Common myeloid progenitor, CD34-positive (primary cell): ENCODE data around the gene GNG13.

Source experiments
- CTCF ChIA-PET: fragments of 350-600 bp; sonication (Branson Sonifier 250); formaldehyde crosslinking; loops from one replicate; lab custom pipeline; 2021; ENCODE audit warnings: antibody characterized with exemption; lab: Charles Lee
- POLR2A ChIA-PET: fragments of 350-600 bp; sonication (Branson Sonifier 250); formaldehyde crosslinking; loops from one replicate; lab custom pipeline; 2021; ENCODE audit warnings: antibody characterized with exemption; lab: Charles Lee
- DNase-seq, 3 donors: peaks; one replicate each; pipeline versions ENCODE4 v3.0.0 to v3.0.0-alpha.2; 2013
- H3K27ac ChIP-seq, 2 experiments: 1 replicate in 1 of 2; 2 replicates in 1 of 2; pipeline ENCODE4 v1.7.0; 2013; ENCODE audit warnings: inconsistent platforms in 2 of 2, low read length in 2 of 2, mild to moderate bottlenecking in 2 of 2, low read depth in 1 of 2, moderate library complexity in 1 of 2; ENCODE audit not compliant: severe bottlenecking in 2 of 2, insufficient read depth in 1 of 2, poor library complexity in 1 of 2
- H3K27me3 ChIP-seq, 5 experiments: replicated peaks in 2 of 5; 1 replicate in 3 of 5; 2 replicates in 2 of 5; pipeline versions ENCODE4 v1.6.1 to v1.7.0; 2013; ENCODE audit warnings: low read length in 4 of 5, mild to moderate bottlenecking in 2 of 5, moderate library complexity in 2 of 5, inconsistent platforms in 1 of 5; ENCODE audit not compliant: insufficient read depth in 5 of 5, control insufficient read depth in 4 of 5
- H3K36me3 ChIP-seq, 4 experiments: 1 replicate in 2 of 4; 2 replicates in 2 of 4; pipeline versions ENCODE4 v1.6.1 to v1.7.0; 2013; ENCODE audit warnings: low read length in 3 of 4, control low read depth in 1 of 4, mild to moderate bottlenecking in 1 of 4; ENCODE audit not compliant: control insufficient read depth in 4 of 4, insufficient read depth in 4 of 4
- H3K4me1 ChIP-seq, 4 experiments: 1 replicate in 3 of 4; 2 replicates in 1 of 4; pipeline versions ENCODE4 v1.6.1 to v1.7.1; 2013; ENCODE audit warnings: low read length in 3 of 4, mild to moderate bottlenecking in 3 of 4, control low read depth in 1 of 4, inconsistent platforms in 1 of 4, moderate library complexity in 1 of 4; ENCODE audit not compliant: control insufficient read depth in 4 of 4, insufficient read depth in 4 of 4; ENCODE audit errors: control extremely low read depth in 1 of 4
- H3K4me3 ChIP-seq, 7 experiments: 1 replicate in 4 of 7; 2 replicates in 3 of 7; pipeline versions ENCODE4 v1.5.1 to v1.7.0; 2013; ENCODE audit warnings: mild to moderate bottlenecking in 7 of 7, low read length in 6 of 7, moderate library complexity in 6 of 7, inconsistent platforms in 2 of 7, low read depth in 2 of 7, control low read depth in 1 of 7; ENCODE audit not compliant: insufficient read depth in 4 of 7, control insufficient read depth in 1 of 7; ENCODE audit errors: extremely low read depth in 1 of 7
- H3K9me3 ChIP-seq, 5 experiments: 1 replicate in 4 of 5; 2 replicates in 1 of 5; pipeline versions ENCODE4 v1.6.1 to v1.7.1; 2013; ENCODE audit warnings: low read length in 4 of 5, mild to moderate bottlenecking in 2 of 5, inconsistent platforms in 1 of 5, low read depth in 1 of 5, moderate library complexity in 1 of 5; ENCODE audit not compliant: control insufficient read depth in 4 of 5, insufficient read depth in 2 of 5; ENCODE audit errors: control extremely low read depth in 1 of 5
- WGBS: methylation state at CpG from one replicate; pipeline ENCODE4 v1.1.5; 2013; ENCODE audit not compliant: insufficient coverage; 5-methylcytosine and 5-hydroxymethylcytosine counted together

Gene GNG13

GRCh38 chr16:783404-784161 is 17.0 kb downstream of the GNG13 start:
- CTCF ChIA-PET: interaction anchor here (0.7 to 8.1 kb wide), 7 partner anchors 13 to 72 kb away, joined by 3 to 104 read pairs (median 8); partner anchors contain the start of gene METRN
- peaks cover 0 to 22% (median 10%) of the 10 kb centered on the region in 4 experiments for H3K36me3 ChIP-seq
- no peak overlapping the region for H3K27ac ChIP-seq
- WGBS: 83% methylated on average over 13 of the region's 17 CpGs
- H3K4me3 ChIP-seq: no peak overlapping the region
- POLR2A ChIA-PET: no interaction called here
- no peaks in the 10 kb centered on the region for H3K9me3 ChIP-seq
- peaks cover 0 to 13% (median 0%) of the 10 kb centered on the region in 5 experiments for H3K27me3 ChIP-seq
- H3K4me1 ChIP-seq: peaks cover 0 to 22% (median 15%) of the 10 kb centered on the region in 4 experiments
- DNase-seq: no peak

GRCh38 chr16:782766-783403 is 17.6 kb downstream of the GNG13 start:
- ChIA-PET CTCF (interaction anchor here (0.9 to 8.1 kb wide), 6 partner anchors 12 to 80 kb away, joined by 3 to 104 read pairs (median 4); partner anchors contain the start of genes CIAO3 and METRN), POLR2A (no interaction called here)
- 85% methylated on average over 29 of the region's 36 CpGs for WGBS
- Histone ChIP-seq H3K27me3 (peaks cover 0 to 18% (median 2%) of the 10 kb centered on the region in 5 experiments), H3K27ac (no peak overlapping the region), H3K36me3 (peaks cover 0 to 22% (median 10%) of the 10 kb centered on the region in 4 experiments), H3K4me1 (peaks cover 0 to 22% (median 17%) of the 10 kb centered on the region in 4 experiments), H3K9me3 (no peaks in the 10 kb centered on the region), H3K4me3 (no peak overlapping the region)
- DNase-seq: no peak

GRCh38 chr16:782258-782657 is 18.3 kb downstream of the GNG13 start:
- Histone ChIP-seq H3K9me3 (no peaks in the 10 kb centered on the region), H3K27me3 (peaks cover 0 to 18% (median 3%) of the 10 kb centered on the region in 5 experiments), H3K27ac (no peak overlapping the region), H3K4me1 (peaks cover 0 to 18% (median 14%) of the 10 kb centered on the region in 4 experiments), H3K36me3 (peaks cover 0 to 22% (median 10%) of the 10 kb centered on the region in 4 experiments), H3K4me3 (no peak overlapping the region)
- no peak for DNase-seq
- ChIA-PET CTCF (interaction anchor here (0.9 to 1.6 kb wide), 3 partner anchors 33 to 80 kb away, joined by 3 to 5 read pairs (median 4); partner anchors contain the start of gene CIAO3), POLR2A (no interaction called here)
- WGBS: 81% methylated on average over 6 of the region's 6 CpGs

GRCh38 chr16:781346-782010 is 19.1 kb downstream of the GNG13 start:
- H3K27me3 ChIP-seq: peaks cover 0 to 18% (median 3%) of the 10 kb centered on the region in 5 experiments
- 75% methylated on average over 12 of the region's 19 CpGs for WGBS
- no peak overlapping the region for H3K4me3 ChIP-seq
- POLR2A ChIA-PET: no interaction called here
- CTCF ChIA-PET: interaction anchor here (0.9 to 1.6 kb wide), 4 partner anchors 33 to 79 kb away, joined by 3 to 5 read pairs (median 4); partner anchors contain the start of gene CIAO3
- no peak for DNase-seq
- H3K27ac ChIP-seq: no peak overlapping the region
- peaks cover 0 to 14% (median 10%) of the 10 kb centered on the region in 4 experiments for H3K4me1 ChIP-seq
- peaks cover 0 to 19% (median 8%) of the 10 kb centered on the region in 4 experiments for H3K36me3 ChIP-seq
- no peaks in the 10 kb centered on the region for H3K9me3 ChIP-seq

GRCh38 chr16:780296-780695 is 20.2 kb downstream of the GNG13 start:
- CTCF ChIA-PET: interaction anchor here (1.1 to 1.6 kb wide), 4 partner anchors 21 to 68 kb away, joined by 3 to 6 read pairs (median 4); no protein-coding TSS in a partner anchor
- Histone ChIP-seq H3K9me3 (no peaks in the 10 kb centered on the region), H3K4me1 (peaks cover 0 to 14% (median 7%) of the 10 kb centered on the region in 4 experiments), H3K4me3 (no peak overlapping the region), H3K27ac (no peak overlapping the region), H3K36me3 (peaks cover 0 to 9% (median 1%) of the 10 kb centered on the region in 4 experiments), H3K27me3 (peaks cover 0 to 18% (median 3%) of the 10 kb centered on the region in 5 experiments)
- DNase-seq: no peak
- WGBS: 96% methylated on average over 16 of the region's 16 CpGs
- POLR2A ChIA-PET: no interaction called here

- no peaks in the 10 kb centered on the region for H3K9me3 ChIP-seq
- H3K36me3 ChIP-seq: peaks cover 0 to 1% (median 0%) of the 10 kb centered on the region in 4 experiments
- DNase-seq: no peak
- H3K27me3 ChIP-seq: peaks cover 0 to 18% (median 3%) of the 10 kb centered on the region in 5 experiments
- H3K4me3 ChIP-seq: no peak overlapping the region
- WGBS: 87% methylated on average over 7 of the region's 13 CpGs
- H3K4me1 ChIP-seq: peaks cover 0 to 14% (median 6%) of the 10 kb centered on the region in 4 experiments
- CTCF ChIA-PET: interaction anchor here (1.1 to 1.6 kb wide), 2 partner anchors 22 to 35 kb away, joined by 3 read pairs; no protein-coding TSS in a partner anchor
- no peak overlapping the region for H3K27ac ChIP-seq
- POLR2A ChIA-PET: no interaction called here
Observed at GRCh38 chr16:779561-779960, 21.0 kb downstream of the GNG13 start.
